Measurements from ENCODE around the gene POLH.

- TF ChIP-seq RFX5 (IDR thresholded peaks at IDR 0.05; ENCODE audit: low read depth, low read length) (no peak), CTCF (IDR thresholded peaks at IDR 0.05 in 2 of 3, conservative IDR thresholded peaks at IDR 0.05 in 1 of 3; ENCODE audit: control insufficient read depth in 2 of 3, extremely low read depth in 1 of 3, insufficient read depth in 1 of 3, low read depth in 3 of 3, low read length in 3 of 3) (no peak), NBN (IDR thresholded peaks at IDR 0.05) (no peak), RCOR1 (conservative IDR thresholded peaks at IDR 0.05; ENCODE audit: low read depth, low read length) (no peak)
These were observed 55.1 kb downstream of the POLH start for GRCh38 chr6:43630980-43631619.
